Stimulated activated naive CD4-positive, alpha-beta T cell (primary cell): Measurements from ENCODE around the gene MOXD1.

Source experiments
- DNase-seq, 6 experiments: peaks; one replicate each; lab custom pipeline; 2025; lab: John Stamatoyannopoulos, UW

Gene MOXD1

GRCh38 chr6:132400883-132401617 lies at the start of gene MOXD1:
MOXD1 (minus strand) TSS chr6:132401475; CDS start chr6:132401426, 49 bp downstream.
- no peak for DNase-seq

- DNase-seq, result no peak
Measured at GRCh38 chr6:132446855-132447241, 45.6 kb upstream of the MOXD1 start.

GRCh38 chr6:132446141-132446854 lies 45.0 kb upstream of the MOXD1 start:
- no peak for DNase-seq

- DNase-seq, result no peak
Measured at GRCh38 chr6:132445201-132445951, 44.1 kb upstream of the MOXD1 start.

- no peak for DNase-seq
Measured at GRCh38 chr6:132443206-132443605, 41.9 kb upstream of the MOXD1 start.

- DNase-seq, result no peak
Measured at GRCh38 chr6:132430110-132430509, 28.8 kb upstream of the MOXD1 start.

- no peak for DNase-seq
Measured at GRCh38 chr6:132425176-132425575, 23.9 kb upstream of the MOXD1 start.

GRCh38 chr6:132423839-132424238 lies 22.6 kb upstream of the MOXD1 start:
- no peak for DNase-seq

GRCh38 chr6:132418235-132418965 lies 17.1 kb upstream of the MOXD1 start:
- no peak for DNase-seq

- no peak for DNase-seq
Measured at GRCh38 chr6:132414761-132415160, 13.5 kb upstream of the MOXD1 start.

GRCh38 chr6:132414322-132414721 lies 13.0 kb upstream of the MOXD1 start:
- no peak for DNase-seq

GRCh38 chr6:132413499-132413802 lies 12.2 kb upstream of the MOXD1 start:
- DNase-seq, result no peak

- no peak for DNase-seq
Measured at GRCh38 chr6:132412656-132413498, 11.6 kb upstream of the MOXD1 start.

- no peak for DNase-seq
Measured at GRCh38 chr6:132411296-132411695, 10.0 kb upstream of the MOXD1 start.

- no peak for DNase-seq
Measured at GRCh38 chr6:132410830-132411229, 9.6 kb upstream of the MOXD1 start.

- no peak for DNase-seq
Measured at GRCh38 chr6:132405143-132405915, 4.1 kb upstream of the MOXD1 start.

- no peak for DNase-seq
Measured at GRCh38 chr6:132404736-132405135, 3.5 kb upstream of the MOXD1 start.

- no peak for DNase-seq
Measured at GRCh38 chr6:132404330-132404729, 3.1 kb upstream of the MOXD1 start.

GRCh38 chr6:132401618-132402285 lies 477 bp upstream of the MOXD1 start:
- no peak for DNase-seq

GRCh38 chr6:132400555-132400882 lies 756 bp downstream of the MOXD1 start:
- DNase-seq, result no peak
